OCI-LY7 (cell line): Measurements from ENCODE around the gene HYAL1. TPM values are rescaled to one million over a fixed set of nuclear protein-coding genes. Genes with fewer than 3 reads are reported as not detected.

Source experiments
- BruUV-seq: library from RNA; stranded (reverse); fragments of 400-500 nt; replicated peaks from 2 replicates; lab custom pipeline; 2021; lab: Mats Ljungman, UMichigan
- CTCF ChIA-PET: fragments of 300-600 bp; sonication (Branson Sonifier 250); formaldehyde crosslinking; loops from one replicate; lab custom pipeline; 2022; ENCODE audit warnings: antibody characterized with exemption; ENCODE audit not compliant: unreplicated experiment; lab: Charles Lee
- POLR2A ChIA-PET: fragments of 300-600 bp; sonication (Branson Sonifier 250); formaldehyde crosslinking; loops from one replicate; lab custom pipeline; 2022; ENCODE audit warnings: antibody characterized with exemption; lab: Charles Lee
- DNase-seq: peaks from one replicate; pipeline ENCODE4 v3.0.0-alpha.2; 2015; ENCODE audit warnings: low spot score
- H2AFZ ChIP-seq: fragments of 200-600 bp; sonication (generic), shearing (Covaris generic); 2 replicates; pipeline ENCODE4 v1.6.1; 2014; ENCODE audit warnings: mild to moderate bottlenecking, antibody characterized with exemption, low read length, moderate library complexity
- H3K27ac ChIP-seq: fragments of 200-600 bp; sonication (generic); 2 replicates; pipeline ENCODE4 v1.5.1; 2014; ENCODE audit warnings: mixed run types, low read depth, mild to moderate bottlenecking, moderate library complexity, low read length, inconsistent platforms; ENCODE audit not compliant: poor library complexity, severe bottlenecking
- H3K36me3 ChIP-seq: fragments of 200-600 bp; sonication (generic); 2 replicates; pipeline ENCODE4 v1.6.1; 2014; ENCODE audit warnings: mild to moderate bottlenecking, antibody characterized with exemption, low read length, moderate library complexity, mixed read lengths; ENCODE audit not compliant: insufficient read depth
- H3K4me1 ChIP-seq: fragments of 200-600 bp; sonication (generic); 2 replicates; pipeline ENCODE4 v1.5.1; 2014; ENCODE audit warnings: mild to moderate bottlenecking, low read length; ENCODE audit not compliant: insufficient read depth, poor library complexity, severe bottlenecking
- H3K4me2 ChIP-seq: fragments of 200-600 bp; sonication (generic); 2 replicates; pipeline ENCODE4 v1.6.1; 2014; ENCODE audit warnings: mild to moderate bottlenecking, low read length
- H3K4me3 ChIP-seq: fragments of 200-600 bp; sonication (generic); 2 replicates; pipeline ENCODE4 v1.5.1; 2014; ENCODE audit warnings: mild to moderate bottlenecking, low read depth, low read length; ENCODE audit not compliant: poor library complexity, severe bottlenecking
- H3K79me2 ChIP-seq: fragments of 200-600 bp; sonication (generic); 2 replicates; pipeline ENCODE4 v1.6.1; 2016; ENCODE audit warnings: low read depth, mild to moderate bottlenecking, low read length, moderate library complexity, mixed read lengths; ENCODE audit not compliant: insufficient read depth
- H3K9me2 ChIP-seq: fragments of 200-600 bp; sonication (generic); 2 replicates; pipeline ENCODE4 v1.6.1; 2016; ENCODE audit warnings: mild to moderate bottlenecking, low read length, mixed read lengths; ENCODE audit not compliant: insufficient read depth
- H3K9me3 ChIP-seq: fragments of 200-600 bp; sonication (generic); 2 replicates; pipeline ENCODE4 v1.6.1; 2014; ENCODE audit warnings: mild to moderate bottlenecking, mixed run types, low read length, mixed read lengths
- H4K20me1 ChIP-seq: fragments of 200-600 bp; sonication (generic); 2 replicates; pipeline ENCODE4 v1.6.1; 2014; ENCODE audit warnings: mild to moderate bottlenecking, antibody characterized with exemption, low read length, moderate library complexity, mixed read lengths; ENCODE audit not compliant: insufficient read depth
- CTCF ChIP-seq: fragments of 200-600 bp; sonication (generic); conservative IDR thresholded peaks from 2 replicates; pipeline ENCODE4 v1.5.1; 2014; ENCODE audit warnings: mild to moderate bottlenecking, antibody characterized with exemption, low read length, moderate library complexity, mixed read lengths
- EZH2phosphoT487 ChIP-seq: fragments of 200-600 bp; sonication (generic); IDR thresholded peaks from 2 replicates; pipeline ENCODE4 v1.6.1; 2018; ENCODE audit warnings: low read depth, borderline replicate concordance, mild to moderate bottlenecking, mixed run types, antibody characterized with exemption, low read length, moderate library complexity, mixed read lengths
- intact Hi-C: fragments of 100-400 bp; cut with micrococcal nuclease; formaldehyde crosslinking; loops from one replicate; pipeline ENCODE4 v1.10.0; 2022; ENCODE audit not compliant: unreplicated experiment
- total RNA-seq, 2 experiments: library from RNA; depleted of rRNA in 1 of 2; stranded (reverse); fragments of >200 nt in 1 of 2; shearing (Covaris generic) in 1 of 2; gene quantifications; 2 replicates each; pipeline ENCODE4 v1.2.3, GENCODE V29; 2014 to 2022

HYAL1 gene
- total RNA-seq, 2 experiments from 2014 or later = 0.36 to 0.85 TPM

DNA sequence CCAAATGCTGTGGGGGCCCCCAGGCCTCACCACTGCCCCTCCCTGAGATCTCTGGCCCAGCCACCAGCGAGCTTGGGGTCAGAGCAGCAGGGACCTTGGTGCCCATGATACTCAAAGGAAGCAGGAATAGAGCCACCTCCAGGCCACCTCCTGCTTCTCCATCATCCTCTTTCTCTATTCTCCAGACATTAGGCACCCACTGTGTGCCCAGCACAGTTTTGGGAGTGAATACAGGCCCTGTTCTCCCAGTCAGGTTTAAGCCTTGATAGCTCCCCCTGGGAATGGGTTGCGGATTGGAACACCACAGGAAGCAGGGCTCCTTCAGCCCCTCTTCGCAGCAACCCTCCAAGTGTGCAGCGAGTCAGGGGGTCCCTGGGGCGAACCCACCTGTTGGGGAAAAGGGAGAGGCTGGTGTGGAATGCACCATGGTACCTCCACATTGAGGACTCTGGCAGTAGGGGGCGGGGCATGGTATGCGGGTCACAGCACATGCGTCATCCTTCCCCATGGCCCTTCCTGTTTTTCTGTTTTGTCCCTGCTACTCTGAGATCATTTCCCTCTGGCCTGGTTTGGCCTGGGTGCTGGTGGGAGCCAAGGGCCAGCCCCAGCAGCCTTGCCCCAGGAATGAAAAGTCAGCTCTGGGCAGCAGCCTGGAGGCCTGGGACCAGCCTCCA, 48.7 kb downstream of the HYAL1 start:
- BruUV-seq = no TSS peak
- no peaks in the 10 kb centered on the region for H4K20me1 ChIP-seq
- peaks cover 88% of the 10 kb centered on the region for H3K36me3 ChIP-seq
- no peaks in the 10 kb centered on the region for H3K9me3 ChIP-seq
- no peak overlapping the region for H3K4me3 ChIP-seq
- DNase-seq = no peak
- H3K79me2 ChIP-seq = peaks cover 6% of the 10 kb centered on the region; the same call in 1 of the 2 replicates
- TF ChIP-seq CTCF (no peak), EZH2phosphoT487 (no peak)
- POLR2A ChIA-PET = no interaction called here
- H3K4me1 ChIP-seq = peaks cover 5% of the 10 kb centered on the region
- no peak overlapping the region for H3K4me2 ChIP-seq
- H3K9me2 ChIP-seq = no peaks in the 10 kb centered on the region
- no peak overlapping the region for H2AFZ ChIP-seq
- CTCF ChIA-PET = no interaction called here
- intact Hi-C loops = no loop called here
- no peak overlapping the region for H3K27ac ChIP-seq

- POLR2A ChIA-PET = no interaction called here
- Histone ChIP-seq H4K20me1 (peaks cover 5% of the 10 kb centered on the region; the same call in 1 of the 2 replicates), H3K27ac (no peak overlapping the region)
These were observed 52.2 kb downstream of the HYAL1 start for GRCh38 chr3:50251220-50251619.

More at GRCh38 chr3:50251220-50251619, 52.2 kb downstream of the HYAL1 start:
- H3K9me3 ChIP-seq = no peaks in the 10 kb centered on the region
- TF ChIP-seq EZH2phosphoT487 (no peak), CTCF (no peak)
- H3K4me2 ChIP-seq = no peak overlapping the region
- no peak overlapping the region for H3K4me3 ChIP-seq
- intact Hi-C loops = no loop called here
- peaks cover 74% of the 10 kb centered on the region for H3K36me3 ChIP-seq
- H3K79me2 ChIP-seq = peaks cover 39% of the 10 kb centered on the region
- CTCF ChIA-PET = interaction anchor here (0.6 kb wide), 1 partner anchor 9 kb away, joined by 3 read pairs; no protein-coding TSS in a partner anchor
- BruUV-seq = no TSS peak
- peaks cover 29% of the 10 kb centered on the region for H3K4me1 ChIP-seq
- H2AFZ ChIP-seq = no peak overlapping the region
- H3K9me2 ChIP-seq = no peaks in the 10 kb centered on the region
- DNase-seq = no peak
